ENCODE data around the gene LCAT. TPM values are rescaled to one million over a fixed set of nuclear protein-coding genes. Genes with fewer than 3 reads are reported as not detected.

Gene LCAT
- total and polyA plus RNA-seq, 9 of the 15 experiments (the other 6 are each of a cell fraction or from before 2014, with no cell fraction given): 0.46 to 21.0 (median 5.0) TPM

DNA sequence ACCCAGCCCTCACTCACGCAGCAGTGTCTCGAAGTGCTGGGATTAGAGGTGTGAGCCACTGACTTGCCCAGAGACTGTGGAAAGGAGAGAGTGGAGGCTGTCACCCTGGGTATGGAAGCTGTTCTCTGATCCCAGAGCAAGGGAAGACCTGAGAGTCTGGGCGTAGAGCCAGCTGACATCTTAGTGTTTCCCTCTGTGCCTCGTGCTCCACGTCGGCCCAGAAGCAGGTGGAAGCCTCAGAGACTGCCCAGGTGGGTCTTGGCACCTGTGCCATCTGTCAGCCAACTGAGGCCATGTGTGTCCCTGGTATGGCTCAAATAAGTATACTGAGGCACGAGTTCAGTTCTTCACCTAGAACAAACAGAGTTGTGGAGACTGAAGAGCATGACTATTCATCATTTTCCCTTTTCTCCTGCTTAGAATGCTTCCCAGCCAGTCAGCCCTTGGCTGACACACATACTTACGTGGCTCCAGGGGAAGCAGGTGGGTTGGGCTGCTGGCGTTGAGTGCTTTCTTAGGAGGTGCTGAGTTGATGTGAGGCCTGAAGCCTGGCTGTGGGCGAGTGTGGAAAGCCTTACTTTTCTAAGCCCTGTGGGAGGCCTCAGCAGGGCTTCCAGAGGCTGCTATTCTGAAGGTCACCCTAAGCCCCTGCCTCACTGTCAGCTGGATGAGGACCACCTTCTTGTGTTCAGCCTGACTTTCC is 20.4 kb downstream of the LCAT start:
- WGBS (ENCODE audit: insufficient coverage, low coverage, missing lambda C conversion rate): 78% methylated on average over 10 of the region's 10 CpGs
- ChIA-PET POLR2A (interaction anchor here (1.5 to 1.6 kb wide), 3 partner anchors 12 to 80 kb away, joined by 3 to 8 read pairs (median 4); no protein-coding TSS in a partner anchor), CTCF (ENCODE audit: low intra/inter-chr PET ratio) (no interaction called here)

DNA sequence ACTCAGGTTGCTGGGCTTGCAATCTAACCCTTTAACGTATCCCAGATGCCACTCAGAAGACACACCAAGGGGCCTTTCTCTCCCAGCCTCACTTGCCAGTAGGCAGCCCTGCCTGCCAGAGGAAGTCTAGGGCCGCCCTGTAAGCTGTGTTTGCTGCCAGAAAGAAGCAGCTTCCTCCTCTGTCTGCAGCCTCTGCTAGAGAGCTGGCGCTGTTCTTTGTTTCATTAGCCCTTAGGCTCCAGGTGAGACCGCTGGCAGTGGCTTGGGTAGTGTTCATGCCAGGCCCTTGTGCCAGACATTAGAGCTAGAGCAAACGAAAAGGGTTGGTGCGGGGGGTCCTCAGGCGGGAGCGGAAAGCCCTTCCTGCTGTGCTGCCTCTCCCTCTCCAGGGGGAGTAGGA is 21.2 kb downstream of the LCAT start:
- Histone ChIP-seq H3K27ac (ENCODE audit: extremely low read depth, low read depth, low read length) (no peak overlapping the region), H3K79me2 (ENCODE audit: control insufficient read depth, insufficient read depth, low read length) (no peaks in the 10 kb centered on the region), H3K27me3 (ENCODE audit: control insufficient read depth in 2 of 2, insufficient read depth in 2 of 2, low read length in 2 of 2) (no peaks in the 10 kb centered on the region), H2AFZ (ENCODE audit: low read depth, low read length) (no peak overlapping the region), H3K4me2 (ENCODE audit: insufficient read depth, low read length) (no peak overlapping the region; the same call in 1 of the 2 replicates), H3K4me3 (no peak overlapping the region), H4K20me1 (replicated peaks; ENCODE audit: control insufficient read depth, insufficient read depth, low read length) (peaks cover 28% of the 10 kb centered on the region), H3K9me1 (ENCODE audit: control insufficient read depth, insufficient read depth, low read length) (peaks cover 3% of the 10 kb centered on the region), H3K4me1 (replicated peaks in 1 of 2; ENCODE audit: control insufficient read depth in 2 of 2, insufficient read depth in 2 of 2, low read length in 2 of 2) (peaks cover 18% of the 10 kb centered on the region in 2 experiments), H3K9me3 (replicated peaks; ENCODE audit: control insufficient read depth, insufficient read depth, low read depth, low read length) (no peaks in the 10 kb centered on the region), H3K9ac (ENCODE audit: insufficient read depth in 1 of 2, low read depth in 2 of 2, low read length in 2 of 2) (no peak overlapping the region), H3K36me3 (ENCODE audit: control insufficient read depth, insufficient read depth, low read length) (no peaks in the 10 kb centered on the region; the same call in 2 of the 3 replicates)
- DNase-seq (ENCODE audit: extremely low read depth in 1 of 4, low spot score in 3 of 4) (no peak), FAIRE-seq (no peak), ATAC-seq (peak; percentile 12; the same call in 1 of the 3 replicates)
- CTCF ChIA-PET (ENCODE audit: low intra/inter-chr PET ratio): interaction anchor here (1.1 kb wide), 1 partner anchor 106 kb away, joined by 3 read pairs; no protein-coding TSS in a partner anchor
- intact Hi-C loops (cut with micrococcal nuclease): no loop called here
- TF ChIP-seq ZNF707 (CRISPR knock-in tag; conservative IDR thresholded peaks at IDR 0.05) (no peak), ADNP (tag; IDR thresholded peaks at IDR 0.05) (no peak), HNRNPL (IDR thresholded peaks at IDR 0.05; ENCODE audit: low read depth, low read length) (no peak), ZKSCAN8 (CRISPR knock-in tag; IDR thresholded peaks at IDR 0.05) (no peak), ZNF785 (CRISPR knock-in tag; IDR thresholded peaks at IDR 0.05) (no peak)
- in situ Hi-C loops (cut with MboI): loop anchor here (10.0 kb wide), 1 partner anchor 398 kb away; the partner anchor contains the start of gene RIPOR1
- POLR2A ChIA-PET: interaction anchor here (0.7 to 1.6 kb wide), 6 partner anchors 8 to 255 kb away, joined by 3 to 8 read pairs (median 3); no protein-coding TSS in a partner anchor
- BruUV-seq (replicated peaks): no TSS peak
- WGBS (ENCODE audit: insufficient coverage, low coverage, missing lambda C conversion rate): 69% methylated on average over 8 of the region's 8 CpGs

More for the DNA sequence above, 20.4 kb downstream of the LCAT start:
- peaks cover 22% of the 10 kb centered on the region for H4K20me1 ChIP-seq (replicated peaks; ENCODE audit: control insufficient read depth, insufficient read depth, low read length)
- BruUV-seq (replicated peaks): no TSS peak
- DNase-seq (ENCODE audit: extremely low read depth in 1 of 4, low spot score in 3 of 4) (no peak), ATAC-seq (no peak), FAIRE-seq (no peak)
- no peak overlapping the region for H3K4me3 ChIP-seq
- no peaks in the 10 kb centered on the region for H3K79me2 ChIP-seq (ENCODE audit: control insufficient read depth, insufficient read depth, low read length)
- in situ Hi-C loops (cut with MboI) (loop anchor here (10.0 kb wide), 1 partner anchor 399 kb away; the partner anchor contains the start of gene RIPOR1), intact Hi-C loops (cut with micrococcal nuclease) (no loop called here)
- H3K4me1 ChIP-seq (replicated peaks in 1 of 2; ENCODE audit: control insufficient read depth in 2 of 2, insufficient read depth in 2 of 2, low read length in 2 of 2): peaks cover 13 to 23% of the 10 kb centered on the region in 2 experiments
- no peak overlapping the region for H3K4me2 ChIP-seq (ENCODE audit: insufficient read depth, low read length)
- no peaks in the 10 kb centered on the region; the same call in 2 of the 3 replicates for H3K36me3 ChIP-seq (ENCODE audit: control insufficient read depth, insufficient read depth, low read length)
- H3K27me3 ChIP-seq (ENCODE audit: control insufficient read depth in 2 of 2, insufficient read depth in 2 of 2, low read length in 2 of 2): no peaks in the 10 kb centered on the region
- no peak overlapping the region for H3K27ac ChIP-seq (ENCODE audit: extremely low read depth, low read depth, low read length)
- peaks cover 3% of the 10 kb centered on the region for H3K9me1 ChIP-seq (ENCODE audit: control insufficient read depth, insufficient read depth, low read length)
- TF ChIP-seq, protein P1, sequence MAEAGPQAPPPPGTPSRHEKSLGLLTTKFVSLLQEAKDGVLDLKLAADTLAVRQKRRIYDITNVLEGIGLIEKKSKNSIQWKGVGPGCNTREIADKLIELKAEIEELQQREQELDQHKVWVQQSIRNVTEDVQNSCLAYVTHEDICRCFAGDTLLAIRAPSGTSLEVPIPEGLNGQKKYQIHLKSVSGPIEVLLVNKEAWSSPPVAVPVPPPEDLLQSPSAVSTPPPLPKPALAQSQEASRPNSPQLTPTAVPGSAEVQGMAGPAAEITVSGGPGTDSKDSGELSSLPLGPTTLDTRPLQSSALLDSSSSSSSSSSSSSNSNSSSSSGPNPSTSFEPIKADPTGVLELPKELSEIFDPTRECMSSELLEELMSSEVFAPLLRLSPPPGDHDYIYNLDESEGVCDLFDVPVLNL (CRISPR knock-in tag; IDR thresholded peaks at IDR 0.05; ENCODE audit: low read depth): no peak
- no peaks in the 10 kb centered on the region for H3K9me3 ChIP-seq (replicated peaks; ENCODE audit: control insufficient read depth, insufficient read depth, low read depth, low read length)
- H2AFZ ChIP-seq (ENCODE audit: low read depth, low read length): no peak overlapping the region
- H3K9ac ChIP-seq (ENCODE audit: insufficient read depth in 1 of 2, low read depth in 2 of 2, low read length in 2 of 2): peak overlapping the region in 1 of 2 experiments; percentile 53; a peak in 1 of 4 replicates
